Raji (cell line): ENCODE data around the gene ADAM23.

Experiments used
- POLR2A ChIP-seq: IDR thresholded peaks from 2 replicates; pipeline ENCODE4 v1.6.1; 2011; ENCODE audit warnings: low read depth, low read length, control low read depth; ENCODE audit not compliant: insufficient read depth

The ADAM23 gene

GRCh38 chr2:206616151-206616550, 172.8 kb downstream of the ADAM23 start:
- TF ChIP-seq POLR2A: no peak

GRCh38 chr2:206619011-206619410, 175.7 kb downstream of the ADAM23 start:
- no peak for TF ChIP-seq POLR2A

GRCh38 chr2:206626108-206626507, 182.8 kb downstream of the ADAM23 start:
- no peak for TF ChIP-seq POLR2A

GRCh38 chr2:206627632-206628031, 184.3 kb downstream of the ADAM23 start:
- no peak for TF ChIP-seq POLR2A

GRCh38 chr2:206631340-206631739, 188.0 kb downstream of the ADAM23 start:
- TF ChIP-seq POLR2A: no peak

GRCh38 chr2:206635015-206635414, 191.7 kb downstream of the ADAM23 start:
- no peak for TF ChIP-seq POLR2A

- no peak for TF ChIP-seq POLR2A
Observed at GRCh38 chr2:206639636-206640035, 196.3 kb downstream of the ADAM23 start.

GRCh38 chr2:206641226-206641625, 197.9 kb downstream of the ADAM23 start:
- no peak for TF ChIP-seq POLR2A

- TF ChIP-seq POLR2A: no peak
Observed at GRCh38 chr2:206642075-206643025, 199.0 kb downstream of the ADAM23 start, which contains the start of gene FAM237A. Gene FAM237A (plus strand): TSS chr2:206642487. CDS start chr2:206644237, 1,750 bp downstream.

- TF ChIP-seq POLR2A: no peak
Observed at GRCh38 chr2:206647985-206648384, 204.7 kb downstream of the ADAM23 start.

GRCh38 chr2:206657087-206657486, 213.8 kb downstream of the ADAM23 start:
- TF ChIP-seq POLR2A: no peak

GRCh38 chr2:206665251-206665650, 221.9 kb downstream of the ADAM23 start:
- TF ChIP-seq POLR2A: no peak
